GM18520 (cell line): ENCODE measurements around the gene MEX3B.
"Not testable (repeated sequence)": the region's sequence is repeated elsewhere in the genome, so short reads cannot be mapped to it uniquely, and the experiment has no call there.

ENCODE experiments used
- ATAC-seq: cut with Tn5 transposase; IDR thresholded peaks from one replicate; pipeline ENCODE4 v1.9.1; 2021; ENCODE audit not compliant: unreplicated experiment

The MEX3B gene

GRCh38 chr15:82014989-82015388 is 30.8 kb downstream of the MEX3B start:
- no peak for ATAC-seq

GRCh38 chr15:82012908-82013307 is 32.9 kb downstream of the MEX3B start:
- no peak for ATAC-seq

- ATAC-seq = no peak
Observed at GRCh38 chr15:82005239-82005638, 40.6 kb downstream of the MEX3B start.

- no peak for ATAC-seq
Observed at GRCh38 chr15:82003916-82004315, 41.9 kb downstream of the MEX3B start.

GRCh38 chr15:81995081-81995480 is 50.7 kb downstream of the MEX3B start:
- ATAC-seq = not testable (repeated sequence)

GRCh38 chr15:81992523-81992922 is 53.3 kb downstream of the MEX3B start:
- ATAC-seq = no peak
